K562 (cell line): ENCODE data around the gene KCNK2. TPM values are rescaled to one million over a fixed set of nuclear protein-coding genes. Genes with fewer than 3 reads are reported as not detected.

ENCODE experiments used
- ATAC-seq: fragments of 200-7000 bp; cut with Tn5 transposase; 3 replicates; pipeline ENCODE4 v1.9.1; 2020; ENCODE audit warnings: moderate library complexity
- BruUV-seq: library from RNA; stranded (reverse); fragments of 400-500 nt; replicated peaks from 2 replicates; lab custom pipeline; 2021; lab: Mats Ljungman, UMichigan
- CTCF ChIA-PET: fragments of 300-600 bp; formaldehyde crosslinking; extraction: SDS; loops from one replicate; lab custom pipeline; 2021; ENCODE audit warnings: low intra/inter-chr PET ratio; lab: Yijun Ruan, JAX
- POLR2A ChIA-PET: fragments of 300-600, 350-650 bp; sonication (Branson Sonifier 250); formaldehyde crosslinking; extraction: SDS; loops from one replicate; lab custom pipeline; 2021; ENCODE audit warnings: antibody characterized with exemption, inconsistent platforms; lab: Yijun Ruan, JAX
- DNase-seq, 4 experiments: peaks; one replicate each; pipeline versions ENCODE4 v3.0.0 to v3.0.0-alpha.2; 2011 to 2018; ENCODE audit warnings: low spot score in 3 of 4, mixed read lengths in 3 of 4; ENCODE audit errors: extremely low read depth in 1 of 4
- FAIRE-seq: peaks from 2 replicates; lab custom pipeline; 2011; peaks lifted over from hg19 to GRCh38; lab: Jason Lieb, UNC
- H2AFZ ChIP-seq: 2 replicates; pipeline ENCODE4 v1.6.0; 2011; ENCODE audit warnings: low read depth, low read length, control low read depth, inconsistent platforms
- H3K27ac ChIP-seq: fragments of 200-600 bp; 3 replicates; pipeline ENCODE4 v1.8.0; 2011; ENCODE audit warnings: low read depth, mild to moderate bottlenecking, control low read depth, inconsistent platforms, low read length, moderate library complexity, mixed read lengths; ENCODE audit errors: extremely low read depth
- H3K27me3 ChIP-seq, 2 experiments: fragments of 300-600 bp in 1 of 2; 2 replicates in 1 of 2; 3 replicates in 1 of 2; pipeline versions ENCODE4 v1.6.0 to v1.8.0; 2011; ENCODE audit warnings: inconsistent platforms in 2 of 2, low read length in 2 of 2, mild to moderate bottlenecking in 1 of 2, mixed read lengths in 1 of 2, moderate library complexity in 1 of 2; ENCODE audit not compliant: control insufficient read depth in 2 of 2, insufficient read depth in 2 of 2
- H3K36me3 ChIP-seq: fragments of 300-600 bp; 3 replicates; pipeline ENCODE4 v1.8.0; 2011; ENCODE audit warnings: mild to moderate bottlenecking, low read length, inconsistent platforms; ENCODE audit not compliant: control insufficient read depth, insufficient read depth
- H3K4me1 ChIP-seq, 2 experiments: fragments of 200-600 bp in 1 of 2; replicated peaks in 1 of 2; 2 replicates in 1 of 2; 3 replicates in 1 of 2; pipeline versions ENCODE4 v1.5.1 to v1.8.0; 2011; ENCODE audit warnings: inconsistent platforms in 2 of 2, low read length in 2 of 2, mild to moderate bottlenecking in 1 of 2, mixed read lengths in 1 of 2, moderate library complexity in 1 of 2; ENCODE audit not compliant: control insufficient read depth in 2 of 2, insufficient read depth in 2 of 2
- H3K4me2 ChIP-seq: 2 replicates; pipeline ENCODE4 v1.6.1; 2011; ENCODE audit warnings: low read length, control low read depth, inconsistent platforms, mixed read lengths; ENCODE audit not compliant: insufficient read depth
- H3K4me3 ChIP-seq: fragments of 200-600 bp; sonication (generic), shearing (Covaris generic); 2 replicates; pipeline ENCODE4 v1.5.1; 2016; ENCODE audit warnings: control low read depth, inconsistent platforms
- H3K79me2 ChIP-seq: fragments of 200-600 bp; 3 replicates; pipeline ENCODE4 v1.8.0; 2011; ENCODE audit warnings: low read length, inconsistent platforms; ENCODE audit not compliant: control insufficient read depth, insufficient read depth
- H3K9ac ChIP-seq, 2 experiments: 2 replicates each; pipeline versions ENCODE4 v1.6.0 to v1.6.1; 2011; ENCODE audit warnings: low read depth in 2 of 2, low read length in 2 of 2, control low read depth in 1 of 2, inconsistent platforms in 1 of 2, mild to moderate bottlenecking in 1 of 2, mixed read lengths in 1 of 2; ENCODE audit not compliant: insufficient read depth in 1 of 2
- H3K9me1 ChIP-seq: one replicate; pipeline ENCODE4 v1.6.0; 2011; ENCODE audit warnings: inconsistent platforms, mild to moderate bottlenecking, low read length, moderate library complexity; ENCODE audit not compliant: control insufficient read depth, insufficient read depth
- H3K9me3 ChIP-seq: replicated peaks from 2 replicates; pipeline ENCODE4 v1.5.1; 2011; ENCODE audit warnings: low read depth, low read length, inconsistent platforms; ENCODE audit not compliant: control insufficient read depth, insufficient read depth
- H4K20me1 ChIP-seq: replicated peaks from 2 replicates; pipeline ENCODE4 v1.6.1; 2011; ENCODE audit warnings: low read length, inconsistent platforms, mixed read lengths; ENCODE audit not compliant: control insufficient read depth, insufficient read depth
- ADNP ChIP-seq: fragments of 200-800 bp; sonication (Bioruptor generic); IDR thresholded peaks from 2 replicates; pipeline ENCODE4 v1.6.1; 2016; ENCODE audit warnings: missing genetic modification characterization, missing compliant biosample characterization
- AFF4 ChIP-seq: sonication (generic); formaldehyde crosslinking; IDR thresholded peaks from 2 replicates; pipeline ENCODE4 v1.8.0; 2023; ENCODE audit warnings: mild to moderate bottlenecking, missing genetic modification reagents
- BMI1 ChIP-seq: fragments of 150-350 bp; IDR thresholded peaks from 2 replicates; pipeline ENCODE4 v1.6.1; 2014; ENCODE audit warnings: low read length
- DLX4 ChIP-seq: fragments of 250-450 bp; sonication (Bioruptor Pico); IDR thresholded peaks from 2 replicates; pipeline ENCODE4 v1.6.1; 2021; ENCODE audit warnings: mild to moderate bottlenecking
- E2F8 ChIP-seq: fragments of 450-650 bp; IDR thresholded peaks from 2 replicates; pipeline ENCODE4 v1.7.1; 2018; ENCODE audit warnings: mild to moderate bottlenecking, low read depth; ENCODE audit not compliant: partially characterized antibody
- ETV5 ChIP-seq: sonication (generic); formaldehyde crosslinking; IDR thresholded peaks from 2 replicates; pipeline ENCODE4 v1.4.0; 2020; ENCODE audit warnings: low read depth, mild to moderate bottlenecking, missing genetic modification reagents
- FOSL1 ChIP-seq: fragments of 200-800 bp; sonication (Bioruptor generic); conservative IDR thresholded peaks from 2 replicates; pipeline ENCODE4 v1.6.1; 2016; ENCODE audit warnings: missing genetic modification characterization, missing compliant biosample characterization
- KLF13 ChIP-seq: fragments of 450-650 bp; IDR thresholded peaks from 2 replicates; pipeline ENCODE4 v1.6.1; 2016; ENCODE audit warnings: missing genetic modification characterization, low read depth, mild to moderate bottlenecking, missing compliant biosample characterization, moderate library complexity, borderline replicate concordance
- PYGO2 ChIP-seq: fragments of 450-650 bp; IDR thresholded peaks from 2 replicates; pipeline ENCODE4 v1.6.1; 2016; ENCODE audit warnings: mild to moderate bottlenecking, missing genetic modification characterization, moderate library complexity, missing compliant biosample characterization
- SMARCC2 ChIP-seq: fragments of 450-650 bp; IDR thresholded peaks from 2 replicates; pipeline ENCODE4 v1.6.1; 2017; ENCODE audit warnings: antibody characterized with exemption, moderate library complexity, mild to moderate bottlenecking, low read depth
- ZBTB2 ChIP-seq: fragments of 450-650 bp; IDR thresholded peaks from 2 replicates; pipeline ENCODE4 v1.6.1; 2016; ENCODE audit warnings: antibody characterized with exemption
- ZFP30 ChIP-seq: fragments of 250-450 bp; sonication (Bioruptor Pico); IDR thresholded peaks from 2 replicates; pipeline ENCODE4 v1.8.0; 2022; ENCODE audit warnings: moderate library complexity, mild to moderate bottlenecking, inconsistent platforms, borderline replicate concordance
- ZNF184 ChIP-seq: sonication (generic); formaldehyde crosslinking; IDR thresholded peaks from 2 replicates; pipeline ENCODE4 v1.5.0; 2020; ENCODE audit warnings: missing genetic modification reagents
- ZNF224 ChIP-seq: sonication (generic); formaldehyde crosslinking; IDR thresholded peaks from 2 replicates; pipeline ENCODE4 v1.8.0; 2022; ENCODE audit warnings: mild to moderate bottlenecking, missing genetic modification reagents
- ZZZ3 ChIP-seq: fragments of 450-650 bp; IDR thresholded peaks from 2 replicates; pipeline ENCODE4 v1.6.1; 2016; ENCODE audit warnings: antibody characterized with exemption, mild to moderate bottlenecking, moderate library complexity
- WGBS: fragments of 100-300 bp; shearing (Covaris generic); methylation state at CpG from one replicate; pipeline ENCODE4 v1.1.6; 2016; ENCODE audit warnings: low coverage, mixed read lengths; ENCODE audit not compliant: insufficient coverage; ENCODE audit errors: missing lambda C conversion rate; 5-methylcytosine and 5-hydroxymethylcytosine counted together
- in situ Hi-C: fragments of 300-500 bp; cut with MboI; formaldehyde crosslinking; loops from 4 replicates; pipeline ENCODE4 v1.15.0; 2018; ENCODE audit warnings: inconsistent platforms, mixed read lengths
- intact Hi-C: fragments of 100-400 bp; cut with micrococcal nuclease; formaldehyde crosslinking; loops from 2 replicates; pipeline ENCODE4 v1.14.2; 2022
- polyA plus RNA-seq, 8 experiments: library from polyadenylated mRNA; depleted of rRNA in 4 of 8; stranded (reverse) in 5 of 8; unstranded in 3 of 8; fragments of >200 nt; fragmentation: Nextera tagmentation in 2 of 8; fragmentation: Illumina TruSeq in 1 of 8; extraction: Ambion mirVana in 2 of 8; extraction: Trizol in 1 of 8; gene quantifications; 2 replicates each; pipeline versions ENCODE4 v1.2.1 to v1.2.3, GENCODE V29; 2011 to 2014; ENCODE audit warnings: inconsistent platforms in 1 of 8, missing spikeins in 1 of 8
- total RNA-seq, 7 experiments: library from RNA; depleted of rRNA in 6 of 7; stranded (reverse); fragments of >200 nt in 6 of 7; fragmentation: Illumina TruSeq in 2 of 7; extraction: Trizol in 2 of 7; gene quantifications; 2 replicates each; pipeline versions ENCODE4 v1.2.1 to v1.2.3, GENCODE V29; 2011 to 2021; ENCODE audit warnings: low replicate concordance in 1 of 7

The KCNK2 gene
- total and polyA plus RNA-seq, 9 of the 15 experiments (the other 6 are each of a cell fraction or from before 2014, with no cell fraction given) = 0.04 to 0.13 (median 0.05) TPM; not detected in 3

GRCh38 chr1:215220346-215220745 lies 137.8 kb downstream of the KCNK2 start:
- 3% methylated on average over 4 of the region's 4 CpGs for WGBS
- Histone ChIP-seq H3K9me1 (no peaks in the 10 kb centered on the region), H3K79me2 (no peaks in the 10 kb centered on the region), H3K4me1 (no peaks in the 10 kb centered on the region), H3K27me3 (no peaks in the 10 kb centered on the region), H3K4me2 (no peak overlapping the region), H2AFZ (no peak overlapping the region), H3K9ac (no peak overlapping the region), H3K4me3 (no peak overlapping the region), H4K20me1 (no peaks in the 10 kb centered on the region), H3K27ac (no peak overlapping the region), H3K9me3 (no peaks in the 10 kb centered on the region), H3K36me3 (no peaks in the 10 kb centered on the region)
- in situ Hi-C loops (no loop called here), intact Hi-C loops (no loop called here)
- FAIRE-seq (no peak), ATAC-seq (no peak), DNase-seq (no peak)
- ChIA-PET POLR2A (no interaction called here), CTCF (no interaction called here)
- BruUV-seq = no TSS peak
- no peak for TF ChIP-seq E2F8
- TF ChIP-seq ADNP (tag) = no peak
- TF ChIP-seq ZNF224 (CRISPR knock-in tag) = no peak
- TF ChIP-seq ZZZ3 = no peak
- no peak for TF ChIP-seq ZNF184 (CRISPR knock-in tag)
- TF ChIP-seq ZFP30 (CRISPR knock-in tag) = no peak
- no peak for TF ChIP-seq SMARCC2
- no peak for TF ChIP-seq KLF13 (tag)
- TF ChIP-seq FOSL1 (tag) = no peak
- no peak for TF ChIP-seq ZBTB2
- TF ChIP-seq ETV5 = no peak
- TF ChIP-seq PYGO2 (tag) = no peak
- no peak for TF ChIP-seq DLX4 (CRISPR knock-in tag)
- TF ChIP-seq BMI1 = no peak
- TF ChIP-seq AFF4 (CRISPR knock-in tag) = no peak
